DOHH2 (cell line): Measurements from ENCODE around the gene DDAH2.

ENCODE experiments used
- CTCF ChIP-seq: fragments of 200-600 bp; sonication (generic); IDR thresholded peaks from one replicate; pipeline ENCODE4 v1.5.1; 2014; ENCODE audit warnings: antibody characterized with exemption, mild to moderate bottlenecking, low read depth, low read length; ENCODE audit not compliant: poor library complexity, severe bottlenecking
- EZH2phosphoT487 ChIP-seq: fragments of 200-600 bp; sonication (generic); IDR thresholded peaks from 2 replicates; pipeline ENCODE4 v1.6.1; 2017; ENCODE audit warnings: borderline replicate concordance, mild to moderate bottlenecking, antibody characterized with exemption, low read length, moderate library complexity, mixed read lengths

- TF ChIP-seq EZH2phosphoT487 (no peak), CTCF (no peak)
These were observed 45.5 kb downstream of the DDAH2 start for GRCh38 chr6:31683591-31683990.
